GM23338 (cell line): ENCODE results near the gene IQCF2.

Source experiments
- CREB1 ChIP-seq: fragments of 250-450 bp; sonication (Bioruptor Pico); IDR thresholded peaks from 2 replicates; pipeline ENCODE4 v1.5.0; 2020; ENCODE audit warnings: low read depth, mild to moderate bottlenecking, moderate library complexity
- EZH2 ChIP-seq: fragments of 200-600 bp; sonication (generic); IDR thresholded peaks from one replicate; pipeline ENCODE4 v1.8.0; 2017; ENCODE audit warnings: antibody characterized with exemption, mild to moderate bottlenecking, low read depth; ENCODE audit not compliant: unreplicated experiment
- EZH2phosphoT487 ChIP-seq: fragments of 200-600 bp; sonication (generic); IDR thresholded peaks from one replicate; pipeline ENCODE4 v1.8.1; 2018; ENCODE audit warnings: antibody characterized with exemption; ENCODE audit not compliant: unreplicated experiment
- JUNB ChIP-seq: IDR thresholded peaks from one replicate; pipeline ENCODE4 v1.6.1; 2016; ENCODE audit warnings: antibody characterized with exemption; ENCODE audit not compliant: unreplicated experiment
- POLR2AphosphoS5 ChIP-seq: IDR thresholded peaks from 2 replicates; pipeline ENCODE4 v1.6.1; 2016; ENCODE audit warnings: antibody characterized with exemption, low read depth
- TF ChIP-seq, protein P1 (sequence below), 2 experiments: fragments of 200-600 bp in 1 of 2; sonication (generic) in 1 of 2; conservative IDR thresholded peaks; 2 replicates each; pipeline versions ENCODE4 v1.5.1 to v1.6.1; 2016 to 2017; ENCODE audit warnings: antibody characterized with exemption in 2 of 2, low read depth in 2 of 2, mild to moderate bottlenecking in 2 of 2, moderate library complexity in 1 of 2
- TF ChIP-seq, protein P2 (sequence below): IDR thresholded peaks from one replicate; pipeline ENCODE4 v1.6.1; 2018; ENCODE audit warnings: antibody characterized with exemption; ENCODE audit not compliant: unreplicated experiment

DNA sequence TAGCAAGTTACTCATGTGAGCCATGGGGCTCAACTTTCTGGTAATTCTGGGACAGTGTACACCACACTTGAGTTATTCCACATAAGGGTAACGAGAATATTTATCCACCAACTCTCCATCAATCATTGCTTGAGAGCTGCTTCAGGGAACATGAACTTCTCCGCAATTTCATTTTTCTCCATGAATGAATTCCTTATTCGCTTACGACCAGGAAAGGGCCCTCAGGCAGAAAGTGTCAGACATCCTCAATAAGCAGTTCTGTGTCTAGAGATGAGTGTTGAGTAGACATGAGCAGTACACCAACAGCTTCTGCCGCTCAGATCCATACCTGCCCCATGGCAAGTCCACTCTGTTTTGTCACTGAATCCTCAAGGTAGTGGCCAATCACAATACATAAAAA is 24.8 kb upstream of the IQCF2 start:
- TF ChIP-seq, protein P1, sequence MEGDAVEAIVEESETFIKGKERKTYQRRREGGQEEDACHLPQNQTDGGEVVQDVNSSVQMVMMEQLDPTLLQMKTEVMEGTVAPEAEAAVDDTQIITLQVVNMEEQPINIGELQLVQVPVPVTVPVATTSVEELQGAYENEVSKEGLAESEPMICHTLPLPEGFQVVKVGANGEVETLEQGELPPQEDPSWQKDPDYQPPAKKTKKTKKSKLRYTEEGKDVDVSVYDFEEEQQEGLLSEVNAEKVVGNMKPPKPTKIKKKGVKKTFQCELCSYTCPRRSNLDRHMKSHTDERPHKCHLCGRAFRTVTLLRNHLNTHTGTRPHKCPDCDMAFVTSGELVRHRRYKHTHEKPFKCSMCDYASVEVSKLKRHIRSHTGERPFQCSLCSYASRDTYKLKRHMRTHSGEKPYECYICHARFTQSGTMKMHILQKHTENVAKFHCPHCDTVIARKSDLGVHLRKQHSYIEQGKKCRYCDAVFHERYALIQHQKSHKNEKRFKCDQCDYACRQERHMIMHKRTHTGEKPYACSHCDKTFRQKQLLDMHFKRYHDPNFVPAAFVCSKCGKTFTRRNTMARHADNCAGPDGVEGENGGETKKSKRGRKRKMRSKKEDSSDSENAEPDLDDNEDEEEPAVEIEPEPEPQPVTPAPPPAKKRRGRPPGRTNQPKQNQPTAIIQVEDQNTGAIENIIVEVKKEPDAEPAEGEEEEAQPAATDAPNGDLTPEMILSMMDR (conservative IDR thresholded peaks at IDR 0.05; ENCODE audit: low read depth in 2 of 2): no peak
- TF ChIP-seq, protein P2, sequence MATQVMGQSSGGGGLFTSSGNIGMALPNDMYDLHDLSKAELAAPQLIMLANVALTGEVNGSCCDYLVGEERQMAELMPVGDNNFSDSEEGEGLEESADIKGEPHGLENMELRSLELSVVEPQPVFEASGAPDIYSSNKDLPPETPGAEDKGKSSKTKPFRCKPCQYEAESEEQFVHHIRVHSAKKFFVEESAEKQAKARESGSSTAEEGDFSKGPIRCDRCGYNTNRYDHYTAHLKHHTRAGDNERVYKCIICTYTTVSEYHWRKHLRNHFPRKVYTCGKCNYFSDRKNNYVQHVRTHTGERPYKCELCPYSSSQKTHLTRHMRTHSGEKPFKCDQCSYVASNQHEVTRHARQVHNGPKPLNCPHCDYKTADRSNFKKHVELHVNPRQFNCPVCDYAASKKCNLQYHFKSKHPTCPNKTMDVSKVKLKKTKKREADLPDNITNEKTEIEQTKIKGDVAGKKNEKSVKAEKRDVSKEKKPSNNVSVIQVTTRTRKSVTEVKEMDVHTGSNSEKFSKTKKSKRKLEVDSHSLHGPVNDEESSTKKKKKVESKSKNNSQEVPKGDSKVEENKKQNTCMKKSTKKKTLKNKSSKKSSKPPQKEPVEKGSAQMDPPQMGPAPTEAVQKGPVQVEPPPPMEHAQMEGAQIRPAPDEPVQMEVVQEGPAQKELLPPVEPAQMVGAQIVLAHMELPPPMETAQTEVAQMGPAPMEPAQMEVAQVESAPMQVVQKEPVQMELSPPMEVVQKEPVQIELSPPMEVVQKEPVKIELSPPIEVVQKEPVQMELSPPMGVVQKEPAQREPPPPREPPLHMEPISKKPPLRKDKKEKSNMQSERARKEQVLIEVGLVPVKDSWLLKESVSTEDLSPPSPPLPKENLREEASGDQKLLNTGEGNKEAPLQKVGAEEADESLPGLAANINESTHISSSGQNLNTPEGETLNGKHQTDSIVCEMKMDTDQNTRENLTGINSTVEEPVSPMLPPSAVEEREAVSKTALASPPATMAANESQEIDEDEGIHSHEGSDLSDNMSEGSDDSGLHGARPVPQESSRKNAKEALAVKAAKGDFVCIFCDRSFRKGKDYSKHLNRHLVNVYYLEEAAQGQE: no peak
- TF ChIP-seq POLR2AphosphoS5 (no peak), EZH2 (no peak), CREB1 (CRISPR knock-in tag) (no peak), EZH2phosphoT487 (no peak), JUNB (no peak)
